GM23338 (cell line): ENCODE results near the gene TCEAL3.

Experiments
- CREB1 ChIP-seq: fragments of 250-450 bp; sonication (Bioruptor Pico); IDR thresholded peaks from 2 replicates; pipeline ENCODE4 v1.5.0; 2020; ENCODE audit warnings: low read depth, mild to moderate bottlenecking, moderate library complexity
- CTCF ChIP-seq, 2 experiments: fragments of 200-600 bp in 1 of 2; sonication (generic) in 1 of 2; conservative IDR thresholded peaks; 2 replicates each; pipeline versions ENCODE4 v1.5.1 to v1.6.1; 2016 to 2017; ENCODE audit warnings: antibody characterized with exemption in 2 of 2, low read depth in 2 of 2, mild to moderate bottlenecking in 2 of 2, moderate library complexity in 1 of 2
- EZH2 ChIP-seq: fragments of 200-600 bp; sonication (generic); IDR thresholded peaks from one replicate; pipeline ENCODE4 v1.8.0; 2017; ENCODE audit warnings: antibody characterized with exemption, mild to moderate bottlenecking, low read depth; ENCODE audit not compliant: unreplicated experiment
- EZH2phosphoT487 ChIP-seq: fragments of 200-600 bp; sonication (generic); IDR thresholded peaks from one replicate; pipeline ENCODE4 v1.8.1; 2018; ENCODE audit warnings: antibody characterized with exemption; ENCODE audit not compliant: unreplicated experiment
- JUNB ChIP-seq: IDR thresholded peaks from one replicate; pipeline ENCODE4 v1.6.1; 2016; ENCODE audit warnings: antibody characterized with exemption; ENCODE audit not compliant: unreplicated experiment
- POLR2AphosphoS5 ChIP-seq: IDR thresholded peaks from 2 replicates; pipeline ENCODE4 v1.6.1; 2016; ENCODE audit warnings: antibody characterized with exemption, low read depth
- STAT1 ChIP-seq: IDR thresholded peaks from one replicate; pipeline ENCODE4 v1.6.1; 2016; ENCODE audit warnings: antibody characterized with exemption; ENCODE audit not compliant: unreplicated experiment
- TF ChIP-seq, protein P1 (sequence below): IDR thresholded peaks from one replicate; pipeline ENCODE4 v1.6.1; 2018; ENCODE audit warnings: antibody characterized with exemption; ENCODE audit not compliant: unreplicated experiment

DNA sequence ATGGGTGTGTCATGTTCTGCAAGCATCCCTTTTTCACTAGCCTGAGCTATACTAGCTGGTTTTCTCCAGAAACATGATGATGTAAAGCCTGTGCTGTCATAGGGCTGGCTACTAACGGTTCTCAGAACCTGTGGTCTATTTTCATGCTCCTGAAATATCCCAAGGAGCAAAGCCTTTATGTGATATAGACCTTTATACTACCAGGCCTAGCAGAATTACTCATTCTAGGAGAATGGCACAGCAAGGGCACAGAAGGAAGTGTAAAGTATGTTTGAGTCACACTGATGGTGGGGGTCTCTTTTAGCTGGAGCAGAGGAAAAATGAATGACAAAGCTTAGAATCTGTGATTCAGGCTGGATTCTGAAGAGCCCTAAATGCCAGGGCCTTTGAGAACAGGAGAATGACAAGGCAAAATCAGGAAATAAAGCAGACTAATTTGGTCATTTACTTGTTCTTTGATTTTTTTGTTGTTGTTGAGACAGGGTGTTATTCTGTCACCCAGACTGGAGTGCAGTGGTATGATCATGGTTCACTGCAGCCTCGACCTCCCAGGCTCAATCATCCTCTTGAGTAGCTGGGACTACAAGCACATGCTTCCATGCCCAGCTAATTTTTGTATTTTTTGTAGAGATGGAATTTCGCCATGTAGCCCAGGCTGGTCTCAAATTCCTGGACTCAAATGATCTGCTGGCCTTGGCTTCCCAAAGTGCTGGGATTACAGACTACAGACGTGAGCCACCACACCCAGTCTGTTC lies 32.8 kb downstream of the TCEAL3 start:
- TF ChIP-seq CREB1 (no peak), POLR2AphosphoS5 (no peak), CTCF (conservative IDR thresholded peaks at IDR 0.05; ENCODE audit: low read depth in 2 of 2) (no peak), EZH2 (no peak), EZH2phosphoT487 (no peak), STAT1 (no peak), JUNB (no peak)
- TF ChIP-seq, protein P1, sequence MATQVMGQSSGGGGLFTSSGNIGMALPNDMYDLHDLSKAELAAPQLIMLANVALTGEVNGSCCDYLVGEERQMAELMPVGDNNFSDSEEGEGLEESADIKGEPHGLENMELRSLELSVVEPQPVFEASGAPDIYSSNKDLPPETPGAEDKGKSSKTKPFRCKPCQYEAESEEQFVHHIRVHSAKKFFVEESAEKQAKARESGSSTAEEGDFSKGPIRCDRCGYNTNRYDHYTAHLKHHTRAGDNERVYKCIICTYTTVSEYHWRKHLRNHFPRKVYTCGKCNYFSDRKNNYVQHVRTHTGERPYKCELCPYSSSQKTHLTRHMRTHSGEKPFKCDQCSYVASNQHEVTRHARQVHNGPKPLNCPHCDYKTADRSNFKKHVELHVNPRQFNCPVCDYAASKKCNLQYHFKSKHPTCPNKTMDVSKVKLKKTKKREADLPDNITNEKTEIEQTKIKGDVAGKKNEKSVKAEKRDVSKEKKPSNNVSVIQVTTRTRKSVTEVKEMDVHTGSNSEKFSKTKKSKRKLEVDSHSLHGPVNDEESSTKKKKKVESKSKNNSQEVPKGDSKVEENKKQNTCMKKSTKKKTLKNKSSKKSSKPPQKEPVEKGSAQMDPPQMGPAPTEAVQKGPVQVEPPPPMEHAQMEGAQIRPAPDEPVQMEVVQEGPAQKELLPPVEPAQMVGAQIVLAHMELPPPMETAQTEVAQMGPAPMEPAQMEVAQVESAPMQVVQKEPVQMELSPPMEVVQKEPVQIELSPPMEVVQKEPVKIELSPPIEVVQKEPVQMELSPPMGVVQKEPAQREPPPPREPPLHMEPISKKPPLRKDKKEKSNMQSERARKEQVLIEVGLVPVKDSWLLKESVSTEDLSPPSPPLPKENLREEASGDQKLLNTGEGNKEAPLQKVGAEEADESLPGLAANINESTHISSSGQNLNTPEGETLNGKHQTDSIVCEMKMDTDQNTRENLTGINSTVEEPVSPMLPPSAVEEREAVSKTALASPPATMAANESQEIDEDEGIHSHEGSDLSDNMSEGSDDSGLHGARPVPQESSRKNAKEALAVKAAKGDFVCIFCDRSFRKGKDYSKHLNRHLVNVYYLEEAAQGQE: no peak
